K562 (cell line): ENCODE measurements around the gene SRF. TPM values are rescaled to one million over a fixed set of nuclear protein-coding genes. Genes with fewer than 3 reads are reported as not detected.

Source experiments
- ATAC-seq: fragments of 200-7000 bp; cut with Tn5 transposase; 3 replicates; pipeline ENCODE4 v1.9.1; 2020; ENCODE audit warnings: moderate library complexity
- BruUV-seq: library from RNA; stranded (reverse); fragments of 400-500 nt; replicated peaks from 2 replicates; lab custom pipeline; 2021; lab: Mats Ljungman, UMichigan
- CTCF ChIA-PET: fragments of 300-600 bp; formaldehyde crosslinking; extraction: SDS; loops from one replicate; lab custom pipeline; 2021; ENCODE audit warnings: low intra/inter-chr PET ratio; lab: Yijun Ruan, JAX
- POLR2A ChIA-PET: fragments of 300-600, 350-650 bp; sonication (Branson Sonifier 250); formaldehyde crosslinking; extraction: SDS; loops from one replicate; lab custom pipeline; 2021; ENCODE audit warnings: antibody characterized with exemption, inconsistent platforms; lab: Yijun Ruan, JAX
- DNase-seq, 4 experiments: peaks; one replicate each; pipeline versions ENCODE4 v3.0.0 to v3.0.0-alpha.2; 2011 to 2018; ENCODE audit warnings: low spot score in 3 of 4, mixed read lengths in 3 of 4; ENCODE audit errors: extremely low read depth in 1 of 4
- FAIRE-seq: peaks from 2 replicates; lab custom pipeline; 2011; peaks lifted over from hg19 to GRCh38; lab: Jason Lieb, UNC
- H2AFZ ChIP-seq: 2 replicates; pipeline ENCODE4 v1.6.0; 2011; ENCODE audit warnings: low read depth, low read length, control low read depth, inconsistent platforms
- H3K27ac ChIP-seq: fragments of 200-600 bp; 3 replicates; pipeline ENCODE4 v1.8.0; 2011; ENCODE audit warnings: low read depth, mild to moderate bottlenecking, control low read depth, inconsistent platforms, low read length, moderate library complexity, mixed read lengths; ENCODE audit errors: extremely low read depth
- H3K27me3 ChIP-seq, 2 experiments: fragments of 300-600 bp in 1 of 2; 2 replicates in 1 of 2; 3 replicates in 1 of 2; pipeline versions ENCODE4 v1.6.0 to v1.8.0; 2011; ENCODE audit warnings: inconsistent platforms in 2 of 2, low read length in 2 of 2, mild to moderate bottlenecking in 1 of 2, mixed read lengths in 1 of 2, moderate library complexity in 1 of 2; ENCODE audit not compliant: control insufficient read depth in 2 of 2, insufficient read depth in 2 of 2
- H3K36me3 ChIP-seq: fragments of 300-600 bp; 3 replicates; pipeline ENCODE4 v1.8.0; 2011; ENCODE audit warnings: mild to moderate bottlenecking, low read length, inconsistent platforms; ENCODE audit not compliant: control insufficient read depth, insufficient read depth
- H3K4me1 ChIP-seq, 2 experiments: fragments of 200-600 bp in 1 of 2; replicated peaks in 1 of 2; 2 replicates in 1 of 2; 3 replicates in 1 of 2; pipeline versions ENCODE4 v1.5.1 to v1.8.0; 2011; ENCODE audit warnings: inconsistent platforms in 2 of 2, low read length in 2 of 2, mild to moderate bottlenecking in 1 of 2, mixed read lengths in 1 of 2, moderate library complexity in 1 of 2; ENCODE audit not compliant: control insufficient read depth in 2 of 2, insufficient read depth in 2 of 2
- H3K4me2 ChIP-seq: 2 replicates; pipeline ENCODE4 v1.6.1; 2011; ENCODE audit warnings: low read length, control low read depth, inconsistent platforms, mixed read lengths; ENCODE audit not compliant: insufficient read depth
- H3K4me3 ChIP-seq: fragments of 200-600 bp; sonication (generic), shearing (Covaris generic); 2 replicates; pipeline ENCODE4 v1.5.1; 2016; ENCODE audit warnings: control low read depth, inconsistent platforms
- H3K79me2 ChIP-seq: fragments of 200-600 bp; 3 replicates; pipeline ENCODE4 v1.8.0; 2011; ENCODE audit warnings: low read length, inconsistent platforms; ENCODE audit not compliant: control insufficient read depth, insufficient read depth
- H3K9ac ChIP-seq, 2 experiments: 2 replicates each; pipeline versions ENCODE4 v1.6.0 to v1.6.1; 2011; ENCODE audit warnings: low read depth in 2 of 2, low read length in 2 of 2, control low read depth in 1 of 2, inconsistent platforms in 1 of 2, mild to moderate bottlenecking in 1 of 2, mixed read lengths in 1 of 2; ENCODE audit not compliant: insufficient read depth in 1 of 2
- H3K9me1 ChIP-seq: one replicate; pipeline ENCODE4 v1.6.0; 2011; ENCODE audit warnings: inconsistent platforms, mild to moderate bottlenecking, low read length, moderate library complexity; ENCODE audit not compliant: control insufficient read depth, insufficient read depth
- H3K9me3 ChIP-seq: replicated peaks from 2 replicates; pipeline ENCODE4 v1.5.1; 2011; ENCODE audit warnings: low read depth, low read length, inconsistent platforms; ENCODE audit not compliant: control insufficient read depth, insufficient read depth
- H4K20me1 ChIP-seq: replicated peaks from 2 replicates; pipeline ENCODE4 v1.6.1; 2011; ENCODE audit warnings: low read length, inconsistent platforms, mixed read lengths; ENCODE audit not compliant: control insufficient read depth, insufficient read depth
- ARID1B ChIP-seq: fragments of 450-650 bp; IDR thresholded peaks from 2 replicates; pipeline ENCODE4 v1.6.1; 2016; ENCODE audit warnings: antibody characterized with exemption, mild to moderate bottlenecking, inconsistent platforms
- BCL6 ChIP-seq: fragments of 250-450 bp; sonication (Bioruptor Pico); IDR thresholded peaks from 2 replicates; pipeline ENCODE4 v1.4.0; 2020
- CBX1 ChIP-seq: sonication (generic); IDR thresholded peaks from 2 replicates; pipeline ENCODE4 v1.6.1; 2016; ENCODE audit warnings: antibody characterized with exemption, low read depth, mild to moderate bottlenecking
- HDGF ChIP-seq: fragments of 450-650 bp; IDR thresholded peaks from 2 replicates; pipeline ENCODE4 v1.6.1; 2016
- NEUROD1 ChIP-seq: fragments of 150-350 bp; IDR thresholded peaks from 2 replicates; pipeline ENCODE4 v1.6.1; 2014; ENCODE audit warnings: borderline replicate concordance, low read length, low read depth; ENCODE audit not compliant: partially characterized antibody
- SAFB2 ChIP-seq: fragments of 200-400 bp; formaldehyde crosslinking; IDR thresholded peaks from 2 replicates; pipeline ENCODE4 v1.6.1; 2018; ENCODE audit warnings: borderline replicate concordance, low read length, low read depth, moderate library complexity; ENCODE audit not compliant: severe bottlenecking
- TCF7L2 ChIP-seq: fragments of 150-350 bp; IDR thresholded peaks from 2 replicates; pipeline ENCODE4 v1.6.1; 2016; ENCODE audit warnings: low read depth, mild to moderate bottlenecking, low read length, moderate library complexity
- ZBTB17 ChIP-seq: fragments of 450-650 bp; formaldehyde crosslinking; IDR thresholded peaks from 2 replicates; pipeline ENCODE4 v1.4.0; 2020; ENCODE audit warnings: mild to moderate bottlenecking
- ZNF583 ChIP-seq: fragments of 250-450 bp; sonication (Bioruptor Pico); IDR thresholded peaks from 2 replicates; pipeline ENCODE4 v1.4.0; 2020
- ZNF668 ChIP-seq: fragments of 250-450 bp; sonication (Bioruptor Pico); IDR thresholded peaks from 2 replicates; pipeline ENCODE4 v1.8.0; 2022; ENCODE audit warnings: mild to moderate bottlenecking, inconsistent platforms
- WGBS: fragments of 100-300 bp; shearing (Covaris generic); methylation state at CpG from one replicate; pipeline ENCODE4 v1.1.6; 2016; ENCODE audit warnings: low coverage, mixed read lengths; ENCODE audit not compliant: insufficient coverage; ENCODE audit errors: missing lambda C conversion rate; 5-methylcytosine and 5-hydroxymethylcytosine counted together
- in situ Hi-C: fragments of 300-500 bp; cut with MboI; formaldehyde crosslinking; loops from 4 replicates; pipeline ENCODE4 v1.15.0; 2018; ENCODE audit warnings: inconsistent platforms, mixed read lengths
- intact Hi-C: fragments of 100-400 bp; cut with micrococcal nuclease; formaldehyde crosslinking; loops from 2 replicates; pipeline ENCODE4 v1.14.2; 2022
- polyA plus RNA-seq, 8 experiments: library from polyadenylated mRNA; depleted of rRNA in 4 of 8; stranded (reverse) in 5 of 8; unstranded in 3 of 8; fragments of >200 nt; fragmentation: Nextera tagmentation in 2 of 8; fragmentation: Illumina TruSeq in 1 of 8; extraction: Ambion mirVana in 2 of 8; extraction: Trizol in 1 of 8; gene quantifications; 2 replicates each; pipeline versions ENCODE4 v1.2.1 to v1.2.3, GENCODE V29; 2011 to 2014; ENCODE audit warnings: inconsistent platforms in 1 of 8, missing spikeins in 1 of 8
- total RNA-seq, 7 experiments: library from RNA; depleted of rRNA in 6 of 7; stranded (reverse); fragments of >200 nt in 6 of 7; fragmentation: Illumina TruSeq in 2 of 7; extraction: Trizol in 2 of 7; gene quantifications; 2 replicates each; pipeline versions ENCODE4 v1.2.1 to v1.2.3, GENCODE V29; 2011 to 2021; ENCODE audit warnings: low replicate concordance in 1 of 7
- TF ChIP-seq, protein P1 (sequence below): fragments of 250-450 bp; sonication (Bioruptor Pico); IDR thresholded peaks from 2 replicates; pipeline ENCODE4 v1.5.0; 2021; ENCODE audit warnings: mild to moderate bottlenecking, moderate library complexity

SRF gene
- total and polyA plus RNA-seq, 9 of the 15 experiments (the other 6 are each of a cell fraction or from before 2014, with no cell fraction given), result 2.5 to 37.0 (median 24.6) TPM

GRCh38 chr6:43200541-43200940 is 29.5 kb downstream of the SRF start:
- ATAC-seq (no peak), FAIRE-seq (no peak), DNase-seq (no peak)
- H3K9me3 ChIP-seq, result no peaks in the 10 kb centered on the region
- ChIA-PET POLR2A (interaction anchor here (1.0 to 3.8 kb wide), 7 partner anchors 8 to 30 kb away, joined by 5 to 15 read pairs (median 8); no protein-coding TSS in a partner anchor), CTCF (no interaction called here)
- BruUV-seq, result no TSS peak
- H3K9ac ChIP-seq, result no peak overlapping the region
- no peak overlapping the region for H3K27ac ChIP-seq
- no peaks in the 10 kb centered on the region; the same call in 1 of the 2 replicates for H4K20me1 ChIP-seq
- in situ Hi-C loops, result no loop called here
- H3K27me3 ChIP-seq, result no peaks in the 10 kb centered on the region
- TF ChIP-seq NEUROD1 (no peak), ZNF668 (CRISPR knock-in tag) (no peak), ARID1B (no peak), ZNF583 (CRISPR knock-in tag) (no peak), SAFB2 (no peak), CBX1 (no peak), TCF7L2 (no peak), BCL6 (CRISPR knock-in tag) (no peak), ZBTB17 (no peak), HDGF (no peak)
- TF ChIP-seq, protein P1, sequence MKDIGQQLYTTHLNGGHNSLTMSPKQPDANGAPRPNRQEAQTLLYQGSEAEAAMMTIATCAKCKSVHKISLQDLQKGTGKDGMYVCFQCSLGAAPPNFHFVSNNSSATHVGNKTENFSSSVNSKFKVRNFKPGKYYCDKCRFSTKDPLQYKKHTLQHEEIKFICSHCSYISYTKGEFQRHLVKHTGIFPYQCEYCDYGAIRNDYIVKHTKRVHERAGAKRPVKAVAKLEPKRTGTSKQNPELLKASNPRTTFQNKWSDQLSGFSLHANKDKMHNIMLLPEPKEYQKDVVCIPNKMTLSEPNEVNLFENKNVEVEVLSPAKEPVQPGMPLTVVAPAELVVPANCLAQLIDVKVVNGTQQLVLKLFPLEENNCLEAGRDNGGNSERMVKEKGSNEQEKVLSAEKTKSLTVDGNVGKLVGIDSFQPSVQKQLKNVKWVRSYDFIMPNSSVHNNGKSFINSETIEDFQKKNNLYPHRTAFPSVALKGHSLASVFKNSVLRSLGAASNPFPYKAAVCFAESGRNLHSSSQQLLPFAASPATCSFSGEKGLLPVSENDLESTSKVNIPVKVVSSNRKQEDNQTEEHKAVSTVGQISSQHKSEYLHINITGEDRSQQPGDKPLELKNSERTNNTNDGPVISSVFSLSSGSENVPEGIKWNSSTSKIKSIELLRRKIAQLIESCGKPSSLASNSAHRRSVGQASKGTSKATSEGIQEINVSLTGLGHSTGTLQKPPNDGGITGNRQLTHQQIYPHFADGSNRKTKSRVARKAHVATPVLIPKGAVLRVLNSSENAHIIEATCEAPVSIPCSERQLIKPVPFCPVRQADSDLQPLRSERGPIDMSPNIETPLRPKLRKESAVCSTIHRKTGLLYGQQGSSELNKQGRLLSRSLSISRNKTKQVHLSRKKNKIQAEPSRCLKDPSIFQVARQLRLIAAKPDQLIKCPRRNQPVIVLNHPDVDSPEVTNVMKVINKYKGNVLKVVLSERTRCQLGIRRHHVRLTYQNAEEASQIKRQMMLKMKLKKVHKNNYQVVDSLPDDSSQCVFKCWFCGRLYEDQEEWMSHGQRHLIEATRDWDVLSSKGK (CRISPR knock-in tag), result no peak
- intact Hi-C loops, result no loop called here
- no peaks in the 10 kb centered on the region for H3K79me2 ChIP-seq
- H3K4me2 ChIP-seq, result no peak overlapping the region
- H3K4me1 ChIP-seq, result peaks cover 0 to 3% of the 10 kb centered on the region in 2 experiments; a peak in 2 of 5 replicates
- peaks cover 7% of the 10 kb centered on the region; the same call in 1 of the 3 replicates for H3K36me3 ChIP-seq
- WGBS, result 74% methylated on average over 6 of the region's 6 CpGs
- H3K9me1 ChIP-seq, result no peaks in the 10 kb centered on the region
- H3K4me3 ChIP-seq, result no peak overlapping the region
- H2AFZ ChIP-seq, result no peak overlapping the region
